GM18868 (cell line): ENCODE measurements around the gene RAB28.

Experiments
- ATAC-seq: cut with Tn5 transposase; IDR thresholded peaks from one replicate; pipeline ENCODE4 v1.9.1; 2021; ENCODE audit warnings: mild to moderate bottlenecking, moderate library complexity; ENCODE audit not compliant: unreplicated experiment

Gene RAB28

GRCh38 chr4:13511101-13511500 lies 27.0 kb upstream of the RAB28 start:
- ATAC-seq = no peak

DNA sequence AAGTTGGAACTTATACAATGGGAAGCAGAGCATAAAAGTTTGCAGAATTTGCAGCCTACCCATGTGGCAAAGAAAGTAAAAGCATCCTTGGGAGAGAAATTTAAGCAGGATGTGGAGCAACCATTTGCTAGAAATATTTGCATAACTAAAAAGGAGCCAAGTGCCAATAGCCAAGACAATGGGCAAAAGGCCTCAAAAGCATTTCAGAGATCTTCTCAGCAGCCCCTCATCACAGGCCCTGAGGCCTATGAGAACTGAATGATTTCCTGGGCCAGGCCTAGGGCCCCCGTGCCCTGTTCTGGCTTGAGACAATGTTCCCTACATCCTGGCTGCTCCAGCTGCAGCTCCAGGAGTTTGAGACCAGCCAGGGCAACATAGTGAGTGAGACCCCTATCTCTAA lies 25.3 kb upstream of the RAB28 start:
- ATAC-seq = no peak

GRCh38 chr4:13504374-13504773 lies 20.2 kb upstream of the RAB28 start:
- no peak for ATAC-seq

- ATAC-seq = no peak
These were observed 14.3 kb upstream of the RAB28 start for GRCh38 chr4:13498469-13498868.

GRCh38 chr4:13496605-13497004 lies 12.5 kb upstream of the RAB28 start:
- no peak for ATAC-seq

- no peak for ATAC-seq
These were observed 11.6 kb upstream of the RAB28 start for GRCh38 chr4:13495753-13496152.

GRCh38 chr4:13493793-13494192 lies 9.7 kb upstream of the RAB28 start:
- no peak for ATAC-seq

DNA sequence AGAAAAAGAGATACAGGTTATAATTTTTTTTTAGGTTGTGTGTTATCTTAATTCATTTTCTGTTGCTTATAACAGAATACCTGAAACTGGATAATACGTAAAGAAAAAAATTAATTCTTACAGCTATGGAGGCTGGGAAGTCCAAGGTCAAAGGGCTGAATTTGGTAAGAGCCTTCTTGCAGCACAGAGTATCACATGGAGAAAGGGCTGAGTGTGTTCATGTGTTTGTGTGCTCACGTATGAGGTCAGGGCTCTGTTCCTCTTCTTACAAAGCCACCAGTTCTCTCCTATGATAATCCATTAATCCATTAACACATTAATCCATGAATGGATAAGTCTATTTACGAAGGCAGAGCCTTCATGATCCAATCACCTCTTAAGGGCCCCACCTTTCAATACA lies 8.6 kb upstream of the RAB28 start:
- ATAC-seq = no peak

- ATAC-seq = peak; percentile 33
These were observed 645 bp upstream of the RAB28 start for GRCh38 chr4:13484749-13485221.

DNA sequence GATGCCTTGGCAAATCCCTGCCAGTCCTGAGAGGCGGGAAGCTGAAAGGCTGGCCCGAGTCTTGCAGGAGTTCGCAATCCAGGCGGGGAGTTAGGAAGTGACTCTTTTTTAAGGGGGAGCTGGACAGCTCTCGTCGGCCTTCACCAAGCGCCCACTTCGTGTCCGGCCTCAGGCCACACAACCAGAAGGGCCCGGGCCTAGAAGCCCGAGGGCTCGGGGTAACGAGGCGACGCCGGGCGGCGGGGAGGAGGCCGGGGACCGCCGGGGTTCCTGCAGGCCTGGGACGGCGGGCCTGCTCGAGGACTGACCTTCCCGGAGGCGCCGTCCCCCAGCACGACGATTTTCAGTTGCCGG lies 395 bp downstream of the RAB28 start:
- peak; percentile 23 for ATAC-seq

DNA sequence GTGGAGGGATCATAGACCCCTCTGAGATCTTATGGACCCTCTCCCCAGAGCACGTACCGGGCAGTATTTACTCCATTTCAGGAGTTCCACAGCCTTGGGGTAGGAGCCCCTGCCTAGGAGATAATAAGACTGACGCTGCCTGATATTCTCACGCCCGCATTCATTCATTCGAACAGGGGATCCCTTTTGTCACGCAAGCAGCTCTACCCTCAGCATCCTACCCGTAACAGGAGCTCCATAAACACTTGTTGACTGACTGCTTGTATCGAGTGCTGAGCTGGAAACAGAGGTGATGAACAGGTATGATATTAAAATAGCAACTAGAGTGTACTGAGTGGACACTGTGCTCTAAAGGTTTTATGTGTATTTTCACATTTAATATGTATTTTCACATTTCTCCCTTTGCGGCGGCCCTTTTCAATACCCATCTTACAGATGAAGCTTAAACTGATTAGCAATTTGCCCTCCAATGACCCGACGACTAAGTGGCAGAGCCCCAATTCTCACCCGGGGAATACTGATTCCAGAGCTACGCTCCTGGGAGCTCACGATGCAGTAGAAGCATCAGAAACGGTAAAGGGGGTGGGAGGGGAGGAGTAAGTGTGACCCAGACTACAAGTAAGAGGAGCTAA lies 888 bp downstream of the RAB28 start:
- peak; percentile 4 for ATAC-seq

DNA sequence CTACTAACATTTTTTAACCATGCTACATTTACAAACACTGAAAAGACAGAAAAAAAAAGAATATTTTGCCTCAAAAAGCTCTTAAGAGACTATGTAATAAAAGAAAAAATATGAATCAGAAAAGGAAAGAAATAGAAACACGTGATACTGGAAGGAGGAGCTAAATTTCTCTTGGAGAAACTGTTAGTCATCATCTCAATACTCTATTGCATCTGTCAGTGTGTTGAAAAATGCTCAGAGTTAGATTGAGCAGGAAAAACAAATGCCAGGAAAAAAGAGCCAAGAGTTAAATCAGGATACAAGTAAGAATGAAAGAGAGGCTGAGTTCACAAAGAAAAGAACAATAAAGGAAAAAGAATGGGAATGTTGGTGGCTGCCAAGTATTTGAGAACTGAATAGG lies 2.6 kb downstream of the RAB28 start:
- no peak for ATAC-seq

GRCh38 chr4:13478707-13479106 lies 5.4 kb downstream of the RAB28 start:
- ATAC-seq = no peak

- no peak for ATAC-seq
These were observed 6.0 kb downstream of the RAB28 start for GRCh38 chr4:13478131-13478530.

- ATAC-seq = peak; percentile 94
These were observed 7.2 kb downstream of the RAB28 start for GRCh38 chr4:13476915-13477314.

GRCh38 chr4:13476152-13476551 lies 8.0 kb downstream of the RAB28 start:
- no peak for ATAC-seq

DNA sequence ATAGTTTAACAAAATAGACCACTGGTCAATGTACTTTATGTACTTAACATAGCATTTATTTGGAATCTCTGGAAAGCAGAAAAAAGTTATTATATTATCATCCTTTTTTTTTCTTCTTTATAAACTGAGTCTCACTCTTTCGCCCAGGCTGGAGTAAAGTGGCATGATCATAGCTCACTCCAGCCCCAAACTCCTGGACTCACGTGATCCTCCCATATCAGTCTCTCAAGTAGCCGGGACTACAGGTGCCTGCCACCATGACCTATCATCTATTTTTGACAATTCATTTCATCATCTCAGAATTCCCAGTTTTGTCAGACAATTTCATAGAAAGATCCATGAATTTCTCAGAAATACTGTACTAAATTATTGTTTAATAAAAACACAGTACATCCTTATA lies 12.7 kb downstream of the RAB28 start:
- ATAC-seq = no peak

DNA sequence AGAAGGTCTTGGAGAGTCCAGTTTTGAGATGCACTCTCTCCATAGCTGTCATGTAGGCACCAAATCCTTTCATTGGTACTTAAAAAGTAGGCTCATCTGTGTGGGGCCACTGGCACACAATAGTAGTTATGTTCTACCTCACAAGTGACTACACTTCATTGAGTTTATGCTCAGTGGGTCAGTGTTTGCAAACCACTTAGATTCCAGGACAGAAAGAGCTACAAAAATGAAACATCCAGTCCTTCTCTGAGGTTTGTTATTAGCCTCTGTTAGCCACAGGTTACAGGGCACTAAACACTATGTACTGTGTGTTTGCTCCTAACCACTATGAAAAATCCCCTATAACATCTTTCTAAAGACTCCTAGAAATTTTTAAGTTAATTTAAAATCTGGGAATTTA lies 13.8 kb downstream of the RAB28 start:
- peak; percentile 94 for ATAC-seq

DNA sequence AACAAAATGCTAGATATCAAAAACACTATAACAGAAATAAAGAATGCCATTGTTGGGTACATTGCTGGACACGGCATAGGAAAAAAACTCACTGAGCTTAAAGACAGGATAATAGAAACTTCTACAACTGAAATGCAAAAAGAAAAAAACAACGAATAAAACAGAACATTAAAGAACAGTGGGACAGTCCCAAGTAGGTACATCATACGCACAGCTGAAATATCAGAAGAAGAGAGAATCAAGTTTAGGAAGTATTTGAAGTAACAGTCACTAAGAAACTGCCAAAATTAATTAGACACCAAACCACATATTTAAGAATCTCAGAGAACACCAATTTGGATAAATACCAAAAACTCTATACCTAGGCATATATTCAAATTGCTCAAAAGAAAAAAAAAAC lies 19.2 kb downstream of the RAB28 start:
- ATAC-seq = no peak

GRCh38 chr4:13464543-13464942 lies 19.6 kb downstream of the RAB28 start:
- ATAC-seq = no peak

DNA sequence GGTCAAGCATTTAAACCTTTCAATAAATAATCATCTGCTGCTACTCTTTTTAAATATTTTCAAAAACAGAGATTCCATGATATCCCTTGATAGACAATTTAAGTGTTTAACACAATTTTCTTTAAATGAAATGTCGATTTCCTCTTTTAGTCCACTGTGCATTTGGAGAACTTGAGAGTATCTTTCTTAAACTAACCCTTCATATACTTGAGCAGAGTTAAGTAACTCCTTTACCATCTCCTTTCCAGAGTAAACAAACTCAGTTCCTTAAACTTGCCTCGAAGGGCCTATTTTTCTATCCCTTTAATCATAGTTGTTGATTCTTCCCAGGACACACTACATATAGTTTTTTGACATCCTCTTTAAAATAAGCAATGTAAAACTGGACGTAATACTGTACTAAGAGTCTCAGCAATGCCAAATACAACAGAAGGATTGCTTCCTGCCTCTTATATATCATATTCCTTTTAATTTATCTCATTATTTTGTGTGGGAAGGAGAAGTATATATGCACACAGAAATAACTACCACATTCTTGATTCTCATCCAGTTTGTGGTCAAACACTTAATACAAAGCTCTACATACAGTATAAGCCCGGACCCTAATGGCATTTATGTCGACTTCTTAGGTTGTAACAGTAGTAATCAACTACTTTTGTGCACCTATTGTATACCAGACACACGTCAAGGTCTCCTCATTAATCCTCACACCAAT lies 22.8 kb downstream of the RAB28 start:
- ATAC-seq = no peak

DNA sequence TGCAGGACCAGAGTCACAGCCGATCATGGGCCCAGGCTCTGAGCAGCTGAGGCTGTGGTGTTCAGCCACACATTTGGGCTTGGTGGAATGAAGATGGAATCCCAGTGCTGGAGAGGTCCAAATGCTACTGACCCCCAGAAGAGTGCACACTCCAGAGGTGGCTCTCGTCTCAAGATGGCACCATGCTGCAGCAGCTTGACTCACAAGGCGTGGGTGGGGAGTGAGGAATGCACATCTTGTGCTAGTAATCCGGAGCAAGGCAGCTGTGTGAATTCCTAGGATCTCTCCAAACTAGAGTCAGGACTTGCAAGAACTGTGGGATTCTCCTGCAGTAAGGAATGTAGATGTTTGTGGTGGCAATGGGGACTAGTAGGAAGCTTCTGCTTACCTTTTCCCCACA lies 28.7 kb downstream of the RAB28 start:
- ATAC-seq = no peak

GRCh38 chr4:13454786-13455185 lies 29.4 kb downstream of the RAB28 start:
- no peak for ATAC-seq
